Stomach (tissue), 9 donors: ENCODE results near the gene KCNJ14. TPM values are rescaled to one million over a fixed set of nuclear protein-coding genes. Genes with fewer than 3 reads are reported as not detected.

Experiments used
- DNase-seq, 2 donors: peaks; one replicate each; pipeline versions ENCODE4 v3.0.0 to v3.0.0-alpha.2; 2013 to 2019
- H3K27ac ChIP-seq, 5 donors: fragments of 200-600 bp in 4 of 5; sonication (generic) in 4 of 5; one replicate each; pipeline ENCODE4 v1.5.1; 2013 to 2019; ENCODE audit warnings: mild to moderate bottlenecking in 1 of 5, moderate library complexity in 1 of 5
- H3K27me3 ChIP-seq, 3 donors: fragments of 200-600 bp; sonication (generic); one replicate each; pipeline ENCODE4 v1.5.1; 2017 to 2019; ENCODE audit warnings: mixed run types in 1 of 3
- H3K36me3 ChIP-seq, 4 donors: fragments of 200-600 bp; sonication (generic); 1 replicate in 3 of 4; 2 replicates in 1 of 4; pipeline ENCODE4 v1.5.1; 2016 to 2019
- H3K4me1 ChIP-seq, 4 donors: fragments of 200-600 bp; sonication (generic); one replicate each; pipeline ENCODE4 v1.5.1; 2016 to 2019
- H3K4me3 ChIP-seq, 4 donors: fragments of 200-600 bp; sonication (generic) in 3 of 4; one replicate each; pipeline ENCODE4 v1.5.1; 2016 to 2019; ENCODE audit warnings: mild to moderate bottlenecking in 1 of 4
- H3K9me3 ChIP-seq, 4 donors: fragments of 200-600 bp; sonication (generic); one replicate each; pipeline ENCODE4 v1.5.1; 2016 to 2019
- CTCF ChIP-seq, 7 experiments: fragments of 450-650 bp in 4 of 7; fragments of 200-600 bp in 3 of 7; sonication (generic) in 3 of 7; IDR thresholded peaks; one replicate each; pipeline ENCODE4 v1.5.1; 2016 to 2019; ENCODE audit warnings: antibody characterized with exemption in 7 of 7, control low read depth in 2 of 7, mild to moderate bottlenecking in 1 of 7
- EP300 ChIP-seq: sonication (generic); formaldehyde crosslinking; IDR thresholded peaks from one replicate; pipeline ENCODE4 v1.6.1; 2017; ENCODE audit warnings: antibody characterized with exemption
- POLR2A ChIP-seq, 4 donors: fragments of 450-650 bp; IDR thresholded peaks; one replicate each; pipeline ENCODE4 v1.6.1; 2016; ENCODE audit warnings: antibody characterized with exemption in 4 of 4, control low read depth in 2 of 4, mild to moderate bottlenecking in 1 of 4, moderate library complexity in 1 of 4
- POLR2AphosphoS5 ChIP-seq, 3 donors: sonication (generic); formaldehyde crosslinking; IDR thresholded peaks; one replicate each; pipeline ENCODE4 v1.6.1; 2016; ENCODE audit warnings: antibody characterized with exemption in 3 of 3
- WGBS, 5 donors: extraction: QIAGEN DNeasy Blood & Tissue Kit in 3 of 5; methylation state at CpG; one replicate each; pipeline versions ENCODE4 v1.1.5 to v1.1.7; 2013 to 2018; 5-methylcytosine and 5-hydroxymethylcytosine counted together
- intact Hi-C: fragments of 100-400 bp; cut with DNase I; formaldehyde crosslinking; loops from one replicate; pipeline ENCODE4 v1.15.1; 2023; ENCODE audit warnings: low total_unique reads
- polyA plus RNA-seq, 3 donors: library from polyadenylated mRNA; stranded (reverse); fragments of 200-250 nt; gene quantifications; one replicate each; pipeline ENCODE4 v1.2.3, GENCODE V29; 2013
- total RNA-seq, 5 donors: library from RNA; depleted of rRNA; stranded (reverse); fragments of >200 nt; gene quantifications; one replicate each; pipeline versions ENCODE4 v1.1.0 to v1.2.3, GENCODE V29; 2014 to 2016
- donor health status: healthy with polysubstance abuse.
- donor health status: Bipolar disorder and iron deficiency.
- donor health status: healthy.

KCNJ14 gene
- total and polyA plus RNA-seq, 8 donors: 0.19 to 4.6 (median 0.92) TPM; not detected in 3

- Histone ChIP-seq H3K4me3 (peak overlapping the region; percentile 80 to 99 (median 97)), H3K36me3 (peaks cover 35 to 37% (median 36%) of the 10 kb centered on the region in 4 donors), H3K4me1 (peaks cover 7 to 43% (median 31%) of the 10 kb centered on the region in 4 donors), H3K9me3 (no peaks in the 10 kb centered on the region), H3K27me3 (no peaks in the 10 kb centered on the region), H3K27ac (peak overlapping the region; percentile 91 to 98 (median 97))
- peak; percentile 100 for DNase-seq
- 0 to 1% (median 0%) methylated on average over 8 to 36 of the region's 36 CpGs for WGBS, 5 donors
- intact Hi-C loops: no loop called here
- TF ChIP-seq POLR2A (IDR thresholded peaks at IDR 0.05): no peak
- no peak for TF ChIP-seq CTCF (IDR thresholded peaks at IDR 0.05)
- TF ChIP-seq EP300: no peak
- no peak for TF ChIP-seq POLR2AphosphoS5 (IDR thresholded peaks at IDR 0.05)
Observed at GRCh38 chr19:48468772-48469288, 13.5 kb downstream of the KCNJ14 start.

- peak; percentile 25 to 94 (median 73) for TF ChIP-seq POLR2AphosphoS5 (IDR thresholded peaks at IDR 0.05)
- no peak for TF ChIP-seq EP300
- peak in 2 of 4 donors; percentile 45 to 69 for TF ChIP-seq POLR2A (IDR thresholded peaks at IDR 0.05)
- TF ChIP-seq CTCF (IDR thresholded peaks at IDR 0.05): peak in 1 of 7 experiments; percentile 16
- WGBS, 5 donors: 0 to 1% (median 0%) methylated on average over 25 to 66 of the region's 66 CpGs; no CpG with 5 or more reads in 1 of the 5 donors
- Histone ChIP-seq H3K4me1 (peaks cover 7 to 43% (median 31%) of the 10 kb centered on the region in 4 donors), H3K36me3 (peaks cover 40 to 42% (median 42%) of the 10 kb centered on the region in 4 donors), H3K9me3 (no peaks in the 10 kb centered on the region), H3K27ac (peak within 1 kb of the TSS; percentile 91 to 98 (median 97)), H3K4me3 (peak within 1 kb of the TSS; percentile 80 to 99 (median 97)), H3K27me3 (no peaks in the 10 kb centered on the region)
- intact Hi-C loops: no loop called here
- DNase-seq: peak; percentile 86 to 94
Observed at GRCh38 chr19:48469289-48469881, 14.0 kb downstream of the KCNJ14 start, which contains the start of gene CYTH2. Gene CYTH2, plus strand, starts transcription at chr19:48469369. Its CDS starts 139 bp downstream, at chr19:48469508.

- no peaks in the 10 kb centered on the region for H3K27me3 ChIP-seq
- TF ChIP-seq EP300 (no peak), POLR2A (IDR thresholded peaks at IDR 0.05) (no peak), CTCF (IDR thresholded peaks at IDR 0.05) (no peak), POLR2AphosphoS5 (IDR thresholded peaks at IDR 0.05) (no peak)
- peaks cover 47 to 49% (median 49%) of the 10 kb centered on the region in 4 donors for H3K36me3 ChIP-seq
- intact Hi-C loops: no loop called here
- H3K4me1 ChIP-seq: peaks cover 7 to 43% (median 31%) of the 10 kb centered on the region in 4 donors
- no peak for DNase-seq
- peak overlapping the region; percentile 80 to 99 (median 97) for H3K4me3 ChIP-seq
- no peaks in the 10 kb centered on the region for H3K9me3 ChIP-seq
- 43 to 49% (median 47%) methylated on average over 19 to 20 of the region's 20 CpGs for WGBS, 5 donors
- H3K27ac ChIP-seq: peak overlapping the region; percentile 91 to 98 (median 97)
Observed at GRCh38 chr19:48469934-48470680, 14.7 kb downstream of the KCNJ14 start.

GRCh38 chr19:48470856-48471255, 15.5 kb downstream of the KCNJ14 start:
- DNase-seq: no peak
- WGBS, 5 donors: 87 to 94% (median 89%) methylated on average over 10 of the region's 10 CpGs
- H3K27ac ChIP-seq: no peak overlapping the region
- H3K4me1 ChIP-seq: peaks cover 7 to 43% (median 31%) of the 10 kb centered on the region in 4 donors
- H3K9me3 ChIP-seq: no peaks in the 10 kb centered on the region
- no peaks in the 10 kb centered on the region for H3K27me3 ChIP-seq
- peaks cover 55 to 57% (median 57%) of the 10 kb centered on the region in 4 donors for H3K36me3 ChIP-seq
- TF ChIP-seq POLR2AphosphoS5 (IDR thresholded peaks at IDR 0.05) (no peak), POLR2A (IDR thresholded peaks at IDR 0.05) (no peak), CTCF (IDR thresholded peaks at IDR 0.05) (no peak), EP300 (no peak)
- intact Hi-C loops: no loop called here
- H3K4me3 ChIP-seq: peak overlapping the region in 2 of 4 donors; percentile 80 to 97
